C4-2B (cell line): ENCODE measurements around the gene CELSR1.

Experiments used
- CTCF ChIP-seq: fragments of 450-650 bp; conservative IDR thresholded peaks from 2 replicates; pipeline ENCODE4 v1.5.1; 2017; ENCODE audit warnings: mild to moderate bottlenecking
- ZFX ChIP-seq: fragments of 450-650 bp; IDR thresholded peaks from 2 replicates; pipeline ENCODE4 v1.6.1; 2017

- TF ChIP-seq CTCF, result no peak
- TF ChIP-seq ZFX, result no peak
Measured at GRCh38 chr22:46547883-46548244, 10.4 kb upstream of the CELSR1 start.
